Panc1 (cell line): Measurements from ENCODE around the gene RPP14. TPM values are rescaled to one million over a fixed set of nuclear protein-coding genes. Genes with fewer than 3 reads are reported as not detected.

Experiments
- ATAC-seq: fragments of 200-7000 bp; cut with Tn5 transposase; 2 replicates; pipeline ENCODE4 v1.9.1; 2020; ENCODE audit warnings: mild to moderate bottlenecking, moderate library complexity
- BruUV-seq: library from RNA; stranded (reverse); fragments of 400-500 nt; replicated peaks from 2 replicates; lab custom pipeline; 2021; lab: Mats Ljungman, UMichigan
- CTCF ChIA-PET: fragments of 300-600 bp; sonication (Branson Sonifier 250); formaldehyde crosslinking; loops from one replicate; lab custom pipeline; 2022; ENCODE audit warnings: antibody characterized with exemption; lab: Charles Lee
- POLR2A ChIA-PET: fragments of 300-600 bp; sonication (Branson Sonifier 250); formaldehyde crosslinking; loops from one replicate; lab custom pipeline; 2022; ENCODE audit warnings: antibody characterized with exemption; lab: Charles Lee
- DNase-seq: peaks from one replicate; pipeline ENCODE4 v3.0.0-alpha.2; 2010; ENCODE audit warnings: low read depth, low spot score
- H3K27ac ChIP-seq: 2 replicates; pipeline ENCODE4 v1.5.1; 2011; ENCODE audit warnings: mild to moderate bottlenecking, low read length, inconsistent platforms
- H3K27me3 ChIP-seq: fragments of 200-500 bp; sonication (Bioruptor generic); 2 replicates; pipeline ENCODE4 v1.6.0; 2014; ENCODE audit warnings: low read length, inconsistent platforms; ENCODE audit not compliant: control insufficient read depth, insufficient read depth
- H3K36me3 ChIP-seq: fragments of 200-500 bp; sonication (Bioruptor generic); 2 replicates; pipeline ENCODE4 v1.5.1; 2014; ENCODE audit warnings: inconsistent platforms, mild to moderate bottlenecking, low read length, moderate library complexity; ENCODE audit not compliant: control insufficient read depth, insufficient read depth
- H3K4me1 ChIP-seq: 2 replicates; pipeline ENCODE4 v1.5.1; 2011; ENCODE audit warnings: inconsistent platforms, mild to moderate bottlenecking, low read length, moderate library complexity; ENCODE audit not compliant: control insufficient read depth, insufficient read depth
- H3K4me3 ChIP-seq, 2 experiments: 2 replicates each; pipeline ENCODE4 v1.5.1; 2011 to 2012; ENCODE audit warnings: low read depth in 2 of 2, low read length in 2 of 2, mild to moderate bottlenecking in 2 of 2, inconsistent platforms in 1 of 2, moderate library complexity in 1 of 2
- H3K9me3 ChIP-seq: fragments of 200-500 bp; sonication (Bioruptor generic); 2 replicates; pipeline ENCODE4 v1.5.1; 2014; ENCODE audit warnings: low read depth, mild to moderate bottlenecking, inconsistent platforms, low read length, moderate library complexity; ENCODE audit not compliant: control insufficient read depth, insufficient read depth
- POLR2AphosphoS5 ChIP-seq: IDR thresholded peaks from 2 replicates; pipeline ENCODE4 v1.6.1; 2012; ENCODE audit warnings: mild to moderate bottlenecking, low read depth, low read length, moderate library complexity
- SIN3A ChIP-seq: IDR thresholded peaks from 2 replicates; pipeline ENCODE4 v1.6.1; 2012; ENCODE audit warnings: low read depth, mild to moderate bottlenecking, low read length, moderate library complexity, borderline replicate concordance; ENCODE audit not compliant: insufficient read depth
- TCF7L2 ChIP-seq: IDR thresholded peaks from 2 replicates; pipeline ENCODE4 v1.6.1; 2011; ENCODE audit warnings: mild to moderate bottlenecking, low read depth, low read length, inconsistent platforms
- in situ Hi-C: cut with HindIII; loops from 2 replicates; pipeline ENCODE4 v1.10.0; 2016; ENCODE audit warnings: low sequenced_read_pairs, low pct_unique_long_range_greater_than_20kb
- intact Hi-C: fragments of 100-400 bp; cut with micrococcal nuclease; formaldehyde crosslinking; loops from one replicate; pipeline ENCODE4 v1.10.0; 2022; ENCODE audit not compliant: unreplicated experiment
- total RNA-seq: library from RNA; stranded (reverse); gene quantifications from one replicate; pipeline ENCODE4 v1.2.1, GENCODE V29; 2021; ENCODE audit not compliant: unreplicated experiment
- TF ChIP-seq, protein P1 (sequence below), 2 experiments: IDR thresholded peaks; 2 replicates each; pipeline ENCODE4 v1.6.1; 2011 to 2012; ENCODE audit warnings: low read depth in 2 of 2, control low read depth in 1 of 2, low read length in 1 of 2, mild to moderate bottlenecking in 1 of 2, moderate library complexity in 1 of 2; ENCODE audit not compliant: insufficient read depth in 1 of 2
- TF ChIP-seq, protein P2 (sequence below): fragments of 450-650 bp; IDR thresholded peaks from 2 replicates; pipeline ENCODE4 v1.5.1; 2017; ENCODE audit warnings: mild to moderate bottlenecking

Gene RPP14
- total RNA-seq, 1 experiment from 2014 or later, result 16.4 TPM

DNA sequence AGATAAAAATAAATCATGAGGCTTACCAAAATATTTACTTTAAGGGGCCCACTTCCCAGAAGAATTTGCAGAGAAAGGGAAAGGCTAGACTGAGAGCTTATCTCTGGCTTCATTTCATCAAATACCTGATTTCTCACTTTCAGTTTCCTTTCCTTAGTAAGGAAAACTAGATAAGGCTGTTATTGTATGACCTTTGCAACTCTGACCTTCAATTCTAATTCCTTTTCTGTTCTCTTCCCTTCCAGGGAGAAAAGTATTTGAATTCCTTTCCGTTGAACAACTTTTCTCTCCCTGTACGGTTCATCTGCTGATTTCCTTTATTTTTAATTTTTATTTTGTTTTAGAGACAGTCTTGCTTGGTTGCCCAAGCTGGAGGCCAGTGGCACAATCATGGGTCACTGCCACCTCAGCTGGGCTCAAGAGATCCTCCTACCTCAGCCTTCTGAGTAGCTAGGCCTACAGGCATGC lies 19.5 kb downstream of the RPP14 start:
- H3K36me3 ChIP-seq, result no peaks in the 10 kb centered on the region
- TF ChIP-seq, protein P1, sequence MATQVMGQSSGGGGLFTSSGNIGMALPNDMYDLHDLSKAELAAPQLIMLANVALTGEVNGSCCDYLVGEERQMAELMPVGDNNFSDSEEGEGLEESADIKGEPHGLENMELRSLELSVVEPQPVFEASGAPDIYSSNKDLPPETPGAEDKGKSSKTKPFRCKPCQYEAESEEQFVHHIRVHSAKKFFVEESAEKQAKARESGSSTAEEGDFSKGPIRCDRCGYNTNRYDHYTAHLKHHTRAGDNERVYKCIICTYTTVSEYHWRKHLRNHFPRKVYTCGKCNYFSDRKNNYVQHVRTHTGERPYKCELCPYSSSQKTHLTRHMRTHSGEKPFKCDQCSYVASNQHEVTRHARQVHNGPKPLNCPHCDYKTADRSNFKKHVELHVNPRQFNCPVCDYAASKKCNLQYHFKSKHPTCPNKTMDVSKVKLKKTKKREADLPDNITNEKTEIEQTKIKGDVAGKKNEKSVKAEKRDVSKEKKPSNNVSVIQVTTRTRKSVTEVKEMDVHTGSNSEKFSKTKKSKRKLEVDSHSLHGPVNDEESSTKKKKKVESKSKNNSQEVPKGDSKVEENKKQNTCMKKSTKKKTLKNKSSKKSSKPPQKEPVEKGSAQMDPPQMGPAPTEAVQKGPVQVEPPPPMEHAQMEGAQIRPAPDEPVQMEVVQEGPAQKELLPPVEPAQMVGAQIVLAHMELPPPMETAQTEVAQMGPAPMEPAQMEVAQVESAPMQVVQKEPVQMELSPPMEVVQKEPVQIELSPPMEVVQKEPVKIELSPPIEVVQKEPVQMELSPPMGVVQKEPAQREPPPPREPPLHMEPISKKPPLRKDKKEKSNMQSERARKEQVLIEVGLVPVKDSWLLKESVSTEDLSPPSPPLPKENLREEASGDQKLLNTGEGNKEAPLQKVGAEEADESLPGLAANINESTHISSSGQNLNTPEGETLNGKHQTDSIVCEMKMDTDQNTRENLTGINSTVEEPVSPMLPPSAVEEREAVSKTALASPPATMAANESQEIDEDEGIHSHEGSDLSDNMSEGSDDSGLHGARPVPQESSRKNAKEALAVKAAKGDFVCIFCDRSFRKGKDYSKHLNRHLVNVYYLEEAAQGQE (IDR thresholded peaks at IDR 0.05; ENCODE audit: insufficient read depth in 1 of 2, low read depth in 2 of 2, low read length in 1 of 2), result no peak
- TF ChIP-seq TCF7L2 (no peak), POLR2AphosphoS5 (no peak)
- H3K9me3 ChIP-seq, result no peaks in the 10 kb centered on the region
- H3K27me3 ChIP-seq, result no peaks in the 10 kb centered on the region
- CTCF ChIA-PET, result no interaction called here
- H3K4me3 ChIP-seq, result no peak overlapping the region
- no peak overlapping the region for H3K27ac ChIP-seq
- no TSS peak for BruUV-seq
- POLR2A ChIA-PET, result no interaction called here
- ATAC-seq (no peak), DNase-seq (no peak)
- in situ Hi-C loops, result no loop called here
- no peaks in the 10 kb centered on the region; the same call in 1 of the 2 replicates for H3K4me1 ChIP-seq
- intact Hi-C loops, result no loop called here

DNA sequence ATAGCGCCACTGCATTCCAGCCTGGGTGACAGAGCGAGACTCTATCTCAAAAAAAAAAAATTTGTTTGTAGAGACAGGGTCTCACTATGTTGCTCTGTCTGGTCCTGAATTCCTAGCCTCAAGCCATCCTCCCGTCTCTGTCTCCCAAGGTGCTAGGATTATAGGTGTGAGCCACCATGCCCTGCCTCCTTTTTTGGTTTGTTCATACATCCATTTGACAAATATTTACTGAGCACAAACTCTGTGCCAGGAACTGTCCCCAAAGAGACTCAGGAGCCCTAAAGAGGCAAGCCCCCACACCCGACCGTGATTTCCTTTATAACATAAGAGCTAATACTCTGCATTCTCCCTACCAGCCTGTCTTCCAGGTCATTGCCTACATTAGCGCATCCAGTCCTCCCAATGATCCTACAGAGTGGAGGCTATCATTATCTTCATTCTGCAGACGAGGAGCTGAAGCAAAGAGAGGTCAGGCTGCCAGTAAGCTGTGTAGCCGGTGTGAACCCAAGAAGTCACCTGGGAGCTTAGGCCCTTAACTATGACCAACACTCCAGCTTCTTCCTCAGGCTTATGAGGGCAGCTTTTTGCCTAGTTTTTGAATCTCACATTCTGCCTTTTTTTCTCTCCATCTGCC lies 20.3 kb downstream of the RPP14 start:
- H3K27ac ChIP-seq, result no peak overlapping the region
- TF ChIP-seq, protein P2, sequence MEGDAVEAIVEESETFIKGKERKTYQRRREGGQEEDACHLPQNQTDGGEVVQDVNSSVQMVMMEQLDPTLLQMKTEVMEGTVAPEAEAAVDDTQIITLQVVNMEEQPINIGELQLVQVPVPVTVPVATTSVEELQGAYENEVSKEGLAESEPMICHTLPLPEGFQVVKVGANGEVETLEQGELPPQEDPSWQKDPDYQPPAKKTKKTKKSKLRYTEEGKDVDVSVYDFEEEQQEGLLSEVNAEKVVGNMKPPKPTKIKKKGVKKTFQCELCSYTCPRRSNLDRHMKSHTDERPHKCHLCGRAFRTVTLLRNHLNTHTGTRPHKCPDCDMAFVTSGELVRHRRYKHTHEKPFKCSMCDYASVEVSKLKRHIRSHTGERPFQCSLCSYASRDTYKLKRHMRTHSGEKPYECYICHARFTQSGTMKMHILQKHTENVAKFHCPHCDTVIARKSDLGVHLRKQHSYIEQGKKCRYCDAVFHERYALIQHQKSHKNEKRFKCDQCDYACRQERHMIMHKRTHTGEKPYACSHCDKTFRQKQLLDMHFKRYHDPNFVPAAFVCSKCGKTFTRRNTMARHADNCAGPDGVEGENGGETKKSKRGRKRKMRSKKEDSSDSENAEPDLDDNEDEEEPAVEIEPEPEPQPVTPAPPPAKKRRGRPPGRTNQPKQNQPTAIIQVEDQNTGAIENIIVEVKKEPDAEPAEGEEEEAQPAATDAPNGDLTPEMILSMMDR, result no peak
- TF ChIP-seq, protein P1 (IDR thresholded peaks at IDR 0.05; ENCODE audit: insufficient read depth in 1 of 2, low read depth in 2 of 2, low read length in 1 of 2), result no peak
- TF ChIP-seq SIN3A (no peak), TCF7L2 (no peak), POLR2AphosphoS5 (no peak)
- no peak for ATAC-seq
- BruUV-seq, result no TSS peak
- H3K4me3 ChIP-seq, result no peak overlapping the region
- ChIA-PET CTCF (no interaction called here), POLR2A (no interaction called here)
- no peaks in the 10 kb centered on the region for H3K36me3 ChIP-seq
- intact Hi-C loops (no loop called here), in situ Hi-C loops (no loop called here)
- H3K4me1 ChIP-seq, result no peaks in the 10 kb centered on the region; the same call in 1 of the 2 replicates
- H3K9me3 ChIP-seq, result no peaks in the 10 kb centered on the region
- H3K27me3 ChIP-seq, result no peaks in the 10 kb centered on the region
- DNase-seq, result no peak
